PFSK-1 (cell line): ENCODE measurements around the gene RIT1.

ENCODE experiments used
- POLR2AphosphoS5 ChIP-seq: IDR thresholded peaks from 2 replicates; pipeline ENCODE4 v1.6.1; 2012; ENCODE audit warnings: low read depth, mild to moderate bottlenecking, control low read depth, low read length, moderate library complexity
- REST ChIP-seq, 2 experiments: IDR thresholded peaks; 2 replicates each; pipeline versions ENCODE4 v1.6.1 to v1.8.0; 2011 to 2012; ENCODE audit warnings: low read depth in 2 of 2, low read length in 2 of 2, control low read depth in 1 of 2, inconsistent platforms in 1 of 2, mild to moderate bottlenecking in 1 of 2, moderate library complexity in 1 of 2; ENCODE audit not compliant: insufficient read depth in 1 of 2
- SIN3A ChIP-seq: IDR thresholded peaks from 2 replicates; pipeline ENCODE4 v1.6.1; 2012; ENCODE audit warnings: mild to moderate bottlenecking, low read length, moderate library complexity, borderline replicate concordance; ENCODE audit not compliant: insufficient read depth

GRCh38 chr1:155884982-155885381 lies 26.2 kb downstream of the RIT1 start:
- TF ChIP-seq SIN3A: no peak
- TF ChIP-seq REST (IDR thresholded peaks at IDR 0.05; ENCODE audit: insufficient read depth in 1 of 2, low read depth in 2 of 2, low read length in 2 of 2): no peak
- TF ChIP-seq POLR2AphosphoS5: no peak
